HepG2 (cell line): ENCODE results near the gene RABGAP1. TPM values are rescaled to one million over a fixed set of nuclear protein-coding genes. Genes with fewer than 3 reads are reported as not detected.

Experiments used
- ATAC-seq: fragments of 200-7000 bp; cut with Tn5 transposase; 3 replicates; pipeline ENCODE4 v1.9.1; 2020; ENCODE audit warnings: mild to moderate bottlenecking, moderate library complexity
- BruUV-seq: library from RNA; stranded (reverse); fragments of 400-500 nt; replicated peaks from 2 replicates; lab custom pipeline; 2021; lab: Mats Ljungman, UMichigan
- CTCF ChIA-PET: fragments of 300-600 bp; formaldehyde crosslinking; extraction: SDS; loops from one replicate; lab custom pipeline; 2021; ENCODE audit warnings: low total read pairs, inconsistent platforms, low intra/inter-chr PET ratio; lab: Yijun Ruan, JAX
- POLR2A ChIA-PET: fragments of 350-600 bp; sonication (Branson Sonifier 250); formaldehyde crosslinking; loops from one replicate; lab custom pipeline; 2020; ENCODE audit warnings: antibody characterized with exemption, inconsistent platforms; lab: Yijun Ruan, JAX
- DNase-seq: peaks from one replicate; pipeline ENCODE4 v3.0.0-alpha.2; 2015; ENCODE audit warnings: low spot score
- FAIRE-seq: peaks from 3 replicates; lab custom pipeline; 2011; peaks lifted over from hg19 to GRCh38; lab: Jason Lieb, UNC
- H2AFZ ChIP-seq: one replicate; pipeline ENCODE4 v1.6.1; 2011; ENCODE audit warnings: low read length, inconsistent platforms
- H3K27ac ChIP-seq: fragments of 300-600 bp; 3 replicates; pipeline ENCODE4 v1.8.0; 2011; ENCODE audit warnings: mixed run types, mild to moderate bottlenecking, mixed read lengths, low read length, inconsistent platforms; ENCODE audit not compliant: insufficient read depth; ENCODE audit errors: extremely low read length
- H3K27me3 ChIP-seq, 2 experiments: fragments of 200-600 bp in 1 of 2; 2 replicates in 1 of 2; 3 replicates in 1 of 2; pipeline versions ENCODE4 v1.6.0 to v1.8.0; 2011; ENCODE audit warnings: low read length in 2 of 2, mild to moderate bottlenecking in 2 of 2, moderate library complexity in 2 of 2, inconsistent platforms in 1 of 2; ENCODE audit not compliant: insufficient read depth in 2 of 2, control insufficient read depth in 1 of 2
- H3K36me3 ChIP-seq, 2 experiments: fragments of 200-600 bp in 1 of 2; replicated peaks in 1 of 2; 2 replicates in 1 of 2; 3 replicates in 1 of 2; pipeline versions ENCODE4 v1.5.1 to v1.8.0; 2011; ENCODE audit warnings: low read length in 2 of 2, inconsistent platforms in 1 of 2; ENCODE audit not compliant: insufficient read depth in 2 of 2, control insufficient read depth in 1 of 2
- H3K4me1 ChIP-seq: 2 replicates; pipeline ENCODE4 v1.5.1; 2012; ENCODE audit warnings: low read length, inconsistent platforms; ENCODE audit not compliant: insufficient read depth
- H3K4me2 ChIP-seq: 2 replicates; pipeline ENCODE4 v1.6.0; 2011; ENCODE audit warnings: low read depth, low read length, inconsistent platforms
- H3K4me3 ChIP-seq, 3 experiments: fragments of 200-600 bp in 1 of 3; sonication (generic), shearing (Covaris generic) in 1 of 3; replicated peaks in 1 of 3; 2 replicates each; pipeline ENCODE4 v1.5.1; 2011 to 2016; ENCODE audit warnings: low read length in 3 of 3, inconsistent platforms in 2 of 3, low read depth in 2 of 3, mild to moderate bottlenecking in 2 of 3, control low read depth in 1 of 3, mixed read lengths in 1 of 3; ENCODE audit not compliant: insufficient read depth in 1 of 3
- H3K79me2 ChIP-seq: one replicate; pipeline ENCODE4 v1.6.1; 2011; ENCODE audit warnings: low read length, inconsistent platforms; ENCODE audit not compliant: insufficient read depth
- H3K9ac ChIP-seq: 2 replicates; pipeline ENCODE4 v1.6.0; 2011; ENCODE audit warnings: mild to moderate bottlenecking, low read depth, low read length, inconsistent platforms; ENCODE audit not compliant: insufficient read depth
- H3K9me3 ChIP-seq: 2 replicates; pipeline ENCODE4 v1.5.1; 2012; ENCODE audit warnings: mild to moderate bottlenecking, low read length
- H4K20me1 ChIP-seq: 2 replicates; pipeline ENCODE4 v1.6.0; 2011; ENCODE audit warnings: inconsistent platforms, mild to moderate bottlenecking, low read length, moderate library complexity; ENCODE audit not compliant: insufficient read depth
- DNMT1 ChIP-seq: sonication (generic); formaldehyde crosslinking; IDR thresholded peaks from 2 replicates; pipeline ENCODE4 v1.5.1; 2020; ENCODE audit warnings: mild to moderate bottlenecking, missing genetic modification reagents
- GATA4 ChIP-seq: sonication (generic); IDR thresholded peaks from 2 replicates; pipeline ENCODE4 v1.6.1; 2016; ENCODE audit warnings: antibody characterized with exemption, low read depth, borderline replicate concordance
- GLI4 ChIP-seq: sonication (generic); formaldehyde crosslinking; IDR thresholded peaks from 2 replicates; pipeline ENCODE4 v1.5.1; 2020; ENCODE audit warnings: missing genetic modification reagents, mild to moderate bottlenecking, moderate library complexity, borderline replicate concordance
- HNF1B ChIP-seq: sonication (generic); formaldehyde crosslinking; IDR thresholded peaks from 2 replicates; pipeline ENCODE4 v1.5.1; 2020; ENCODE audit warnings: mild to moderate bottlenecking, moderate library complexity, missing genetic modification reagents
- TBX2 ChIP-seq: sonication (generic); formaldehyde crosslinking; IDR thresholded peaks from 2 replicates; pipeline ENCODE4 v1.5.0; 2020; ENCODE audit warnings: missing genetic modification reagents, mild to moderate bottlenecking, borderline replicate concordance
- ZBED4 ChIP-seq: sonication (generic); formaldehyde crosslinking; IDR thresholded peaks from 2 replicates; pipeline ENCODE4 v1.4.0; 2020; ENCODE audit warnings: missing genetic modification reagents, borderline replicate concordance
- ZBTB42 ChIP-seq: sonication (generic); formaldehyde crosslinking; IDR thresholded peaks from 2 replicates; pipeline ENCODE4 v1.5.0; 2020; ENCODE audit warnings: mild to moderate bottlenecking, missing genetic modification reagents
- ZNF317 ChIP-seq: sonication (generic); formaldehyde crosslinking; IDR thresholded peaks from 2 replicates; pipeline ENCODE4 v1.5.0; 2020; ENCODE audit warnings: mild to moderate bottlenecking, missing genetic modification reagents
- ZNF354B ChIP-seq: sonication (generic); formaldehyde crosslinking; IDR thresholded peaks from 2 replicates; pipeline ENCODE4 v1.8.0; 2022; ENCODE audit warnings: mild to moderate bottlenecking, missing genetic modification reagents
- ZNF431 ChIP-seq: sonication (generic); formaldehyde crosslinking; IDR thresholded peaks from 2 replicates; pipeline ENCODE4 v1.9.0; 2022; ENCODE audit warnings: missing genetic modification reagents, low read depth, mild to moderate bottlenecking, borderline replicate concordance
- WGBS: methylation state at CpG from one replicate; pipeline ENCODE4 v1.1.6; 2017; ENCODE audit warnings: low lambda C conversion rate; 5-methylcytosine and 5-hydroxymethylcytosine counted together
- in situ Hi-C: cut with HindIII; loops from 2 replicates; pipeline ENCODE4 v1.10.0; 2017; ENCODE audit warnings: low pct_unique_long_range_greater_than_20kb; ENCODE audit not compliant: extremely low pct_ligation_motif_present
- intact Hi-C: fragments of 100-400 bp; cut with micrococcal nuclease; formaldehyde crosslinking; loops from one replicate; pipeline ENCODE4 v1.10.0; 2022; ENCODE audit not compliant: unreplicated experiment
- polyA plus RNA-seq, 8 experiments: library from polyadenylated mRNA; depleted of rRNA in 3 of 8; stranded (reverse) in 7 of 8; unstranded in 1 of 8; fragments of >200 nt; fragmentation: Illumina TruSeq in 4 of 8; extraction: Trizol in 4 of 8; gene quantifications; 2 replicates each; pipeline versions ENCODE4 v1.2.1 to v1.2.3, GENCODE V29; 2011 to 2016; ENCODE audit warnings: low read depth in 4 of 8, missing spikeins in 1 of 8, mixed read lengths in 1 of 8; ENCODE audit not compliant: insufficient read depth in 1 of 8
- total RNA-seq, 5 experiments: library from RNA; depleted of rRNA; stranded (reverse); fragments of >200 nt; fragmentation: Illumina TruSeq; extraction: Trizol; gene quantifications; 2 replicates each; pipeline ENCODE4 v1.2.3, GENCODE V29; 2016; ENCODE audit warnings: low read depth in 1 of 5
- TF ChIP-seq, protein P1 (sequence below): sonication (generic); formaldehyde crosslinking; IDR thresholded peaks from 2 replicates; pipeline ENCODE4 v1.5.1; 2020; ENCODE audit warnings: missing genetic modification reagents, mild to moderate bottlenecking, borderline replicate concordance
- TF ChIP-seq, protein P2 (sequence below): sonication (generic); formaldehyde crosslinking; IDR thresholded peaks from 2 replicates; pipeline ENCODE4 v1.4.0; 2020; ENCODE audit warnings: missing genetic modification reagents

The RABGAP1 gene
- total and polyA plus RNA-seq, 2 of the 13 experiments (the other 11 are each of a cell fraction or from before 2014, with no cell fraction given): 19.1 to 19.3 TPM

GRCh38 chr9:123070198-123070597 is 129.4 kb downstream of the RABGAP1 start:
- intact Hi-C loops (no loop called here), in situ Hi-C loops (no loop called here)
- DNase-seq: no peak
- H3K27ac ChIP-seq: no peak overlapping the region
- no peak overlapping the region for H3K4me2 ChIP-seq
- no peak overlapping the region for H2AFZ ChIP-seq
- H4K20me1 ChIP-seq: no peaks in the 10 kb centered on the region
- H3K4me1 ChIP-seq: no peaks in the 10 kb centered on the region
- H3K4me3 ChIP-seq: no peak overlapping the region
- no peak for FAIRE-seq
- H3K9ac ChIP-seq: no peak overlapping the region
- H3K27me3 ChIP-seq: no peaks in the 10 kb centered on the region
- ChIA-PET POLR2A (no interaction called here), CTCF (no interaction called here)
- no peaks in the 10 kb centered on the region for H3K79me2 ChIP-seq
- H3K9me3 ChIP-seq: no peaks in the 10 kb centered on the region
- BruUV-seq: no TSS peak
- peaks cover 2 to 49% of the 10 kb centered on the region in 2 experiments; a peak in 4 of 5 replicates for H3K36me3 ChIP-seq
- no peak for ATAC-seq
- TF ChIP-seq TBX2 (no peak), GATA4 (no peak), DNMT1 (CRISPR knock-in tag) (no peak), ZNF354B (no peak)

DNA sequence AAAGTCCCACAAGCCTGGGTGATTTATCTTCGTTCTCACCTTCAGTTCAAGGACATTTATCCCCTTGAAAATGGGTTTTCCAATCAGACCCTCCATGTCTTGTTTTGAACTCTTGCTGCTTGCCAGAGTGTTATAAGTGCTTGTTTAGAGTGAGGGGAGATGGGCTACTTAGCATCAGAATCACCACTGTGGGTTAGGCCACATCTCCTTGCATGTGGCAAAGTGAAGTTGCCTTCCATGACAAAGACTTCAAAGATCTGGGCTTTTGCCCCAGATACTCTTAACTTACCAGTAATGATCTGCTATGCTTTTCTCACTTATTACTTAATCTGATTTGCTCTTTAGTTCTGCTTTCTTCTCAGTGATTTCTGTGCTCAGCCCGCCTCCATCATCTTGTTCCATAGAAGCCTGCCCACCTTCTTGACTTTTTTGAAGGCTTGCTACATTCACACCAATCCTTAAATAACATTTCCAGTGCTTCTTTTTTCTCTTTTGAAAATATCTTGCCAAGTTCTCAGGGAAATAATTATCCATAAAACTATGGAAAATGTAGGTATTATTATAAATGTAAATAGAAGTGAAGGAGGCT is 131.7 kb downstream of the RABGAP1 start:
- WGBS: 97% methylated on average over 2 of the region's 2 CpGs
- no peak for FAIRE-seq
- intact Hi-C loops: no loop called here
- TF ChIP-seq ZNF431: no peak
- no peak for TF ChIP-seq GLI4 (CRISPR knock-in tag)
- TF ChIP-seq, protein P1, sequence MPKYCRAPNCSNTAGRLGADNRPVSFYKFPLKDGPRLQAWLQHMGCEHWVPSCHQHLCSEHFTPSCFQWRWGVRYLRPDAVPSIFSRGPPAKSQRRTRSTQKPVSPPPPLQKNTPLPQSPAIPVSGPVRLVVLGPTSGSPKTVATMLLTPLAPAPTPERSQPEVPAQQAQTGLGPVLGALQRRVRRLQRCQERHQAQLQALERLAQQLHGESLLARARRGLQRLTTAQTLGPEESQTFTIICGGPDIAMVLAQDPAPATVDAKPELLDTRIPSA: no peak
- TF ChIP-seq ZBED4 (CRISPR knock-in tag): no peak
- TF ChIP-seq ZNF317: no peak
- TF ChIP-seq HNF1B: no peak
- TF ChIP-seq, protein P2, sequence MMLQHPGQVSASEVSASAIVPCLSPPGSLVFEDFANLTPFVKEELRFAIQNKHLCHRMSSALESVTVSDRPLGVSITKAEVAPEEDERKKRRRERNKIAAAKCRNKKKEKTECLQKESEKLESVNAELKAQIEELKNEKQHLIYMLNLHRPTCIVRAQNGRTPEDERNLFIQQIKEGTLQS: no peak
- TF ChIP-seq ZBTB42 (CRISPR knock-in tag): no peak

More for the DNA sequence above, 131.7 kb downstream of the RABGAP1 start:
- H3K9me3 ChIP-seq: no peaks in the 10 kb centered on the region
- H3K36me3 ChIP-seq: peaks cover 2 to 44% of the 10 kb centered on the region in 2 experiments; a peak in 4 of 5 replicates
- no peak overlapping the region for H3K4me3 ChIP-seq
- H3K27ac ChIP-seq: no peak overlapping the region
- no peaks in the 10 kb centered on the region for H3K4me1 ChIP-seq
- H3K9ac ChIP-seq: no peak overlapping the region
- no peak overlapping the region for H2AFZ ChIP-seq
- ChIA-PET CTCF (no interaction called here), POLR2A (no interaction called here)
- no peak overlapping the region for H3K4me2 ChIP-seq
- ATAC-seq (no peak), DNase-seq (no peak)
- H3K79me2 ChIP-seq: no peaks in the 10 kb centered on the region
- BruUV-seq: no TSS peak
- H4K20me1 ChIP-seq: no peaks in the 10 kb centered on the region
- H3K27me3 ChIP-seq: no peaks in the 10 kb centered on the region
- in situ Hi-C loops: no loop called here
